H1 (cell line): ENCODE measurements around the gene LY6G6D. TPM values are rescaled to one million over a fixed set of nuclear protein-coding genes. Genes with fewer than 3 reads are reported as not detected.

Source experiments
- CTCF ChIA-PET: fragments of 300-600 bp; sonication (Branson Sonifier 250); formaldehyde crosslinking; loops from one replicate; lab custom pipeline; 2021; ENCODE audit not compliant: partially characterized antibody; lab: Charles Lee
- POLR2A ChIA-PET: fragments of 300-600 bp; sonication (Branson Sonifier 250); formaldehyde crosslinking; loops from one replicate; lab custom pipeline; 2021; ENCODE audit warnings: inconsistent platforms; ENCODE audit not compliant: partially characterized antibody; lab: Charles Lee
- DNase-seq, 2 experiments: peaks; one replicate each; pipeline versions ENCODE4 v3.0.0 to v3.0.0-alpha.2; 2010 to 2022; ENCODE audit warnings: low spot score in 2 of 2, low read depth in 1 of 2, mixed read lengths in 1 of 2
- FAIRE-seq: peaks from 2 replicates; lab custom pipeline; 2011; peaks lifted over from hg19 to GRCh38; lab: Jason Lieb, UNC
- H2AFZ ChIP-seq: 2 replicates; pipeline ENCODE4 v1.8.1; 2012; ENCODE audit warnings: low read length, inconsistent platforms
- H2AK5ac ChIP-seq: 2 replicates; pipeline ENCODE4 v1.6.1; 2013; ENCODE audit warnings: low read depth, low read length
- H2BK120ac ChIP-seq: replicated peaks from 2 replicates; pipeline ENCODE3; 2013; ENCODE audit warnings: low read depth, low read length, inconsistent platforms
- H2BK12ac ChIP-seq: 2 replicates; pipeline ENCODE4 v1.6.1; 2013; ENCODE audit warnings: low read depth, low read length
- H2BK15ac ChIP-seq: 2 replicates; pipeline ENCODE4 v1.6.1; 2013; ENCODE audit warnings: low read length
- H2BK20ac ChIP-seq: 2 replicates; pipeline ENCODE4 v1.6.1; 2013; ENCODE audit warnings: low read length
- H2BK5ac ChIP-seq: 2 replicates; pipeline ENCODE4 v1.6.1; 2013; ENCODE audit warnings: low read depth, low read length
- H3K14ac ChIP-seq: 2 replicates; pipeline ENCODE4 v1.6.1; 2013; ENCODE audit warnings: inconsistent platforms; ENCODE audit not compliant: insufficient read length
- H3K18ac ChIP-seq: 2 replicates; pipeline ENCODE4 v1.6.1; 2013; ENCODE audit warnings: low read length; ENCODE audit errors: extremely low read depth
- H3K23ac ChIP-seq: 2 replicates; pipeline ENCODE4 v1.6.1; 2013; ENCODE audit warnings: inconsistent platforms; ENCODE audit not compliant: insufficient read length
- H3K23me2 ChIP-seq: 2 replicates; pipeline ENCODE4 v1.6.1; 2013; ENCODE audit warnings: low read depth, low read length
- H3K27ac ChIP-seq: 2 replicates; pipeline ENCODE4 v1.6.1; 2011; ENCODE audit warnings: low read depth, low read length, inconsistent platforms
- H3K27me3 ChIP-seq, 4 experiments: replicated peaks in 1 of 4; 1 replicate in 1 of 4; 2 replicates in 3 of 4; pipeline versions ENCODE4 v1.6.1 to v1.8.1; 2011 to 2013; ENCODE audit warnings: low read length in 3 of 4, mild to moderate bottlenecking in 3 of 4, inconsistent platforms in 2 of 4, mixed read lengths in 2 of 4, moderate library complexity in 1 of 4; ENCODE audit not compliant: control insufficient read depth in 3 of 4, insufficient read depth in 3 of 4; ENCODE audit errors: extremely low read depth in 1 of 4
- H3K36me3 ChIP-seq, 4 experiments: 2 replicates each; pipeline versions ENCODE4 v1.6.1 to v1.8.1; 2011 to 2013; ENCODE audit warnings: mild to moderate bottlenecking in 4 of 4, low read length in 3 of 4, moderate library complexity in 2 of 4, control low read depth in 1 of 4, inconsistent platforms in 1 of 4; ENCODE audit not compliant: insufficient read depth in 4 of 4, control insufficient read depth in 2 of 4
- H3K4ac ChIP-seq: replicated peaks from 2 replicates; pipeline ENCODE3; 2013; ENCODE audit warnings: low read length, low read depth, mixed read lengths, inconsistent platforms; ENCODE audit not compliant: insufficient read length
- H3K4me1 ChIP-seq, 4 experiments: replicated peaks in 1 of 4; 1 replicate in 1 of 4; 2 replicates in 3 of 4; pipeline versions ENCODE4 v1.6.1 to v1.8.1; 2011 to 2013; ENCODE audit warnings: low read length in 3 of 4, inconsistent platforms in 2 of 4, mixed read lengths in 1 of 4; ENCODE audit not compliant: insufficient read depth in 4 of 4, control insufficient read depth in 3 of 4
- H3K4me2 ChIP-seq, 2 experiments: 2 replicates each; pipeline versions ENCODE4 v1.6.1 to v1.8.1; 2011 to 2013; ENCODE audit warnings: low read depth in 2 of 2, low read length in 2 of 2, control low read depth in 1 of 2, inconsistent platforms in 1 of 2, mild to moderate bottlenecking in 1 of 2; ENCODE audit not compliant: insufficient read depth in 1 of 2
- H3K4me3 ChIP-seq, 4 experiments: fragments of 200-600, 300-600 bp in 1 of 4; sonication (generic), shearing (Covaris generic), sonication (Bioruptor Twin) in 1 of 4; 2 replicates each; pipeline versions ENCODE4 v1.5.1 to v1.8.1; 2011 to 2016; ENCODE audit warnings: low read length in 4 of 4, low read depth in 3 of 4, control low read depth in 2 of 4, inconsistent platforms in 2 of 4, mild to moderate bottlenecking in 2 of 4, mixed read lengths in 1 of 4, moderate library complexity in 1 of 4; ENCODE audit not compliant: insufficient read depth in 2 of 4; ENCODE audit errors: extremely low read depth in 1 of 4
- H3K56ac ChIP-seq: replicated peaks from 2 replicates; pipeline ENCODE3; 2013; ENCODE audit warnings: low read depth, mild to moderate bottlenecking, mixed read lengths, low read length, inconsistent platforms; ENCODE audit not compliant: insufficient read length
- H3K79me1 ChIP-seq: 2 replicates; pipeline ENCODE4 v1.6.1; 2013; ENCODE audit warnings: low read depth, low read length, control low read depth
- H3K79me2 ChIP-seq, 2 experiments: 2 replicates each; pipeline versions ENCODE4 v1.6.1 to v1.8.1; 2012 to 2013; ENCODE audit warnings: low read length in 2 of 2, mild to moderate bottlenecking in 2 of 2, inconsistent platforms in 1 of 2; ENCODE audit not compliant: insufficient read depth in 2 of 2, control insufficient read depth in 1 of 2
- H3K9ac ChIP-seq, 4 experiments: replicated peaks in 1 of 4; 1 replicate in 1 of 4; 2 replicates in 3 of 4; pipeline versions ENCODE4 v1.6.1 to v1.8.1; 2011 to 2013; ENCODE audit warnings: low read depth in 3 of 4, low read length in 3 of 4, control low read depth in 2 of 4, mild to moderate bottlenecking in 2 of 4, moderate library complexity in 2 of 4, inconsistent platforms in 1 of 4; ENCODE audit errors: extremely low read depth in 1 of 4
- H3K9me3 ChIP-seq, 2 experiments: 2 replicates each; pipeline versions ENCODE4 v1.6.1 to v1.8.1; 2012 to 2013; ENCODE audit warnings: mild to moderate bottlenecking in 2 of 2, moderate library complexity in 2 of 2, control low read depth in 1 of 2, inconsistent platforms in 1 of 2, low read depth in 1 of 2, low read length in 1 of 2, mixed read lengths in 1 of 2; ENCODE audit not compliant: insufficient read depth in 2 of 2
- H4K20me1 ChIP-seq, 2 experiments: replicated peaks in 1 of 2; 2 replicates each; pipeline versions ENCODE3 to v1.8.1; 2011 to 2013; ENCODE audit warnings: inconsistent platforms in 2 of 2, low read length in 2 of 2, mild to moderate bottlenecking in 1 of 2; ENCODE audit not compliant: insufficient read depth in 2 of 2, control insufficient read depth in 1 of 2
- H4K5ac ChIP-seq: 2 replicates; pipeline ENCODE4 v1.6.1; 2013; ENCODE audit warnings: low read length, low read depth, mixed read lengths, inconsistent platforms; ENCODE audit not compliant: insufficient read length
- H4K8ac ChIP-seq: 2 replicates; pipeline ENCODE4 v1.8.0; 2013; ENCODE audit warnings: mild to moderate bottlenecking, moderate library complexity, low read length, inconsistent platforms; ENCODE audit not compliant: insufficient read depth; ENCODE audit errors: extremely low read depth
- H4K91ac ChIP-seq: replicated peaks from 2 replicates; pipeline ENCODE3; 2013; ENCODE audit warnings: low read length, mixed read lengths, inconsistent platforms; ENCODE audit not compliant: insufficient read length
- FOSL1 ChIP-seq: IDR thresholded peaks from 2 replicates; pipeline ENCODE4 v1.6.1; 2011; ENCODE audit warnings: mild to moderate bottlenecking, low read depth, low read length, moderate library complexity; ENCODE audit not compliant: insufficient read depth
- POU5F1 ChIP-seq: IDR thresholded peaks from 2 replicates; pipeline ENCODE4 v1.6.1; 2011; ENCODE audit warnings: low read depth, mild to moderate bottlenecking, low read length, moderate library complexity
- RAD21 ChIP-seq, 2 experiments: IDR thresholded peaks in 1 of 2; conservative IDR thresholded peaks in 1 of 2; 2 replicates each; pipeline ENCODE4 v1.6.1; 2011; ENCODE audit warnings: low read depth in 2 of 2, low read length in 2 of 2, improper control_type of control experiment in 1 of 2, inconsistent platforms in 1 of 2, mild to moderate bottlenecking in 1 of 2, moderate library complexity in 1 of 2
- WGBS, 2 experiments: shearing (Covaris generic) in 1 of 2; methylation state at CpG; one replicate each; pipeline versions ENCODE4 v1.1.6 to v1.1.7; 2013 to 2015; ENCODE audit warnings: low lambda C conversion rate in 2 of 2, mixed read lengths in 2 of 2, inconsistent platforms in 1 of 2, low coverage in 1 of 2, missing lambda C conversion rate in 1 of 2; ENCODE audit not compliant: insufficient replicate concordance in 2 of 2, insufficient coverage in 1 of 2, insufficient read length in 1 of 2; ENCODE audit errors: extremely low coverage in 1 of 2, missing lambda C conversion rate in 1 of 2; 5-methylcytosine and 5-hydroxymethylcytosine counted together
- polyA plus RNA-seq, 7 experiments: library from polyadenylated mRNA; depleted of rRNA in 3 of 7; stranded (reverse) in 5 of 7; unstranded in 2 of 7; fragments of >200 nt in 5 of 7; fragments of 200-250 nt in 2 of 7; gene quantifications; 1 replicate in 5 of 7; 2 replicates in 1 of 7; 4 replicates in 1 of 7; pipeline versions ENCODE4 v1.2.1 to v1.2.3, GENCODE V29; 2011 to 2013; ENCODE audit warnings: missing spikeins in 2 of 7, mixed read lengths in 2 of 7
- total RNA-seq: library from RNA; stranded (reverse); fragmentation: NEBNext Ultra II Directional; extraction: Animal tissue kit (Norgen Biotek cat#: 25700); gene quantifications from 2 replicates; pipeline ENCODE4 v1.2.1, GENCODE V29; 2021

LY6G6D gene
- total and polyA plus RNA-seq, 2 of the 8 experiments (the other 6 are each of a cell fraction or from before 2014, with no cell fraction given): 1.8 TPM; not detected in 1

DNA sequence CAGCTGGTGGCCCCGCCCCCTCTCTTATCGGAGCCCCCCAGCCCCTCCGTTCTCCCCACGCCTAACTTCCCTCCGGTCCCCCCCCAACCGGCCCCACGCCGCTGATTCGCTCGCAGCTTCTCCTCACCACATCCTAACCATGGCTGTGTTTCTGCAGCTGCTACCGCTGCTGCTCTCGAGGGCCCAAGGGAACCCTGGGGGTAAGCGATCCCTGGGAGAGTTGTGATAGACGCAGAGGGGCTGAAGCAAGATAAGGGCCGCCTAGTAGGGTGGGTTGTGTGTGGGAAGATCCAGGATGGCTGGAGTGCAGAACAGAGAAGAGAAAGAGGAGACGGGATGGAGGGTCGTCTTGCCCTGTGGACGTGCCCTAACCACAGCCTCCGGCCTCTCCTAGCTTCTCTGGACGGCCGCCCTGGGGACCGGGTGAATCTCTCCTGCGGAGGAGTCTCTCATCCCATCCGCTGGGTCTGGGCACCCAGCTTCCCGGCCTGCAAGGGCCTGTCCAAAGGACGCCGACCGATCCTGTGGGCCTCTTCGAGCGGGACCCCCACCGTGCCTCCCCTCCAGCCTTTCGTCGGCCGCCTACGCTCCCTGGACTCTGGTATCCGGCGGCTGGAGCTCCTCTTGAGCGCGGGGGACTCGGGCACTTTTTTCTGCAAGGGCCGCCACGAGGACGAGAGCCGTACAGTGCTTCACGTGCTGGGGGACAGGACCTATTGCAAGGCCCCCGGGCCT, 8.3 kb downstream of the LY6G6D start, which contains the start of gene MPIG6B:
Gene MPIG6B (plus strand): TSS at position 129 of the 735 bp plus-strand sequence. CDS start 11 bp downstream, at position 140.
- H3K4me2 ChIP-seq: no peak within 1 kb of the TSS
- H3K18ac ChIP-seq: no peak within 1 kb of the TSS; the same call in 1 of the 2 replicates
- H3K27me3 ChIP-seq: no peaks in the 10 kb centered on the region
- no peak within 1 kb of the TSS; a peak in 1 of 7 replicates for H3K9ac ChIP-seq
- no peak within 1 kb of the TSS for H2BK5ac ChIP-seq
- 0 out of 2 replicates have a peak within 1 kb of the TSS, but pooled peaks have one; percentile 61 for H2BK15ac ChIP-seq
- H2BK120ac ChIP-seq: no peak within 1 kb of the TSS
- H3K36me3 ChIP-seq: peaks cover 0 to 11% (median 10%) of the 10 kb centered on the region in 4 experiments; a peak in 5 of 8 replicates
- H2BK12ac ChIP-seq: no peak within 1 kb of the TSS
- H3K4ac ChIP-seq: no peak within 1 kb of the TSS
- peak within 1 kb of the TSS; percentile 53 for H4K8ac ChIP-seq
- 91% methylated on average over 33 of the region's 46 CpGs; no CpG with 5 or more reads in 1 of the 2 experiments for WGBS, 2 experiments
- H4K20me1 ChIP-seq: no peaks in the 10 kb centered on the region
- H3K23me2 ChIP-seq: no peaks in the 10 kb centered on the region
- FAIRE-seq (no peak), DNase-seq (no peak)
- H2AK5ac ChIP-seq: no peak within 1 kb of the TSS
- no peak within 1 kb of the TSS for H3K4me3 ChIP-seq
- H3K27ac ChIP-seq: no peak within 1 kb of the TSS
- CTCF ChIA-PET: interaction anchor here (0.5 to 8.9 kb wide), 14 partner anchors 9 to 1049 kb away, joined by 3 to 89 read pairs (median 4); partner anchors contain the start of genes LSM2 and LY6G6D
- no peak for TF ChIP-seq POU5F1
- no peak for TF ChIP-seq FOSL1
- TF ChIP-seq RAD21 (IDR thresholded peaks at IDR 0.05 in 1 of 2, conservative IDR thresholded peaks at IDR 0.05 in 1 of 2; ENCODE audit: low read depth in 2 of 2, low read length in 2 of 2): no peak
- H3K14ac ChIP-seq: no peak within 1 kb of the TSS
- H2AFZ ChIP-seq: no peak within 1 kb of the TSS
- H3K56ac ChIP-seq: no peak within 1 kb of the TSS
- no peak within 1 kb of the TSS for H4K5ac ChIP-seq
- H3K9me3 ChIP-seq: no peaks in the 10 kb centered on the region
- H3K4me1 ChIP-seq: peaks cover 1 to 10% (median 6%) of the 10 kb centered on the region in 4 experiments; a peak in 6 of 7 replicates
- H3K23ac ChIP-seq: no peak within 1 kb of the TSS
- H2BK20ac ChIP-seq: no peak within 1 kb of the TSS
- POLR2A ChIA-PET: interaction anchor here (0.9 to 7.2 kb wide), 15 partner anchors 9 to 139 kb away, joined by 3 to 73 read pairs (median 4); partner anchors contain the start of genes ABHD16A, CLIC1, GPANK1 and LY6G6D
- H3K79me2 ChIP-seq: no peaks in the 10 kb centered on the region
- 0 out of 2 replicates have a peak, but pooled peaks cover 3% of the 10 kb centered on the region for H3K79me1 ChIP-seq
- H4K91ac ChIP-seq: no peak within 1 kb of the TSS
